Epidermal melanocyte (primary cell): ENCODE results near the gene GEMIN7.

Experiments
- DNase-seq: peaks from one replicate; pipeline ENCODE4 v3.0.0; 2011; ENCODE audit warnings: low spot score; ENCODE audit not compliant: insufficient read length

GEMIN7 gene

DNA sequence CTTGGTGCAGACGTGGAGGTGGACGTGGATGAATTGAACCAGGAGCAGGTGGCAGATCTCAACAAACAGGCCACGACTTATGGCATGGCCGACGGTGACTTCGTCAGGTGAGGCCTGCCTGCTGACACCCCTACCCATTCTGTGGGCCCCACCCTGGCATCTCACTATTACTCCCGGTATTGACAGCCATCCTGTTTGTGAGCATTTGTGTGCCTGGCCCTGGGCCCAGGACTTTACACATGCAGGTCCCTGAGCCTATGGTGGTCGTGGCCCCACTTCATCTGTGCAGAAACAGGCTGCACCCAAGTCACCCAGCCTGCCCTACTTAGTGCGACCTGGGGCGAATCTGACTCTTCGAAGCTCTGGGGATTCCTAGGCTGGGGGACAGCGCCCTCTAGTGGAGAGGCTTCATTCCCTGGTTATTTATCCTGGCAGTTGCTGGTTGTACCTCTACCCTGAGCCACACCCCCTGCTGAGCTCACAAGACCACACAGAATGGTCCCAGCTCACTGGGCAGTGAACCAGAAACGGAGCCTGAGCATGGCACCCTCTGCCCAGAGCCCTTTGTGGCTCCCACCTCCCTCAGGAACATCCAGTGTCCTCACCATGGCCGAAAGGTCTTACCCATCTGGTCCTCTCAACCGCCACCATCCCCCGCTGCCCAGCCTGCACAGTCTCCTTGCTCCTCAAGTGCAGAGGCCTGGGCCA lies 19.6 kb upstream of the GEMIN7 start:
- peak; percentile 77 for DNase-seq

DNA sequence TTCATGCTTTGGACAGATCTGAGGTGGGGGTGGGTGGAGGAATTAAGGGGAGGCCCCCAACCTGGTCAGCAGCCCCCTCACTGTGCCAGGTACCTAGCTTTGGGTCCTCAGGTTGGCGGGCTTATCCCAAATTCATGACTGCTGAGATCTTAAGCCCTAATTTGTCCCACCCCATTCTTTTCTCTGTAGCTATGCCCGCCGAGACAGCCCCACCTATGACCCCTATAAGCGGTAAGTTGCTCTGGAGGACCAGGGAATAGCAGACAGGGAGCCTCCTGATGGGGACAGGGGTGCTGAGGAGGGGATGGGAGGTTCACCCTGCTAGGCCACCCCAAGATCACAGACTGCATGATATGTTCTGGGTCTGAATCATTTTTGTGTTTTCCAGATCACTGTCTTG lies 17.1 kb upstream of the GEMIN7 start:
- no peak for DNase-seq

DNA sequence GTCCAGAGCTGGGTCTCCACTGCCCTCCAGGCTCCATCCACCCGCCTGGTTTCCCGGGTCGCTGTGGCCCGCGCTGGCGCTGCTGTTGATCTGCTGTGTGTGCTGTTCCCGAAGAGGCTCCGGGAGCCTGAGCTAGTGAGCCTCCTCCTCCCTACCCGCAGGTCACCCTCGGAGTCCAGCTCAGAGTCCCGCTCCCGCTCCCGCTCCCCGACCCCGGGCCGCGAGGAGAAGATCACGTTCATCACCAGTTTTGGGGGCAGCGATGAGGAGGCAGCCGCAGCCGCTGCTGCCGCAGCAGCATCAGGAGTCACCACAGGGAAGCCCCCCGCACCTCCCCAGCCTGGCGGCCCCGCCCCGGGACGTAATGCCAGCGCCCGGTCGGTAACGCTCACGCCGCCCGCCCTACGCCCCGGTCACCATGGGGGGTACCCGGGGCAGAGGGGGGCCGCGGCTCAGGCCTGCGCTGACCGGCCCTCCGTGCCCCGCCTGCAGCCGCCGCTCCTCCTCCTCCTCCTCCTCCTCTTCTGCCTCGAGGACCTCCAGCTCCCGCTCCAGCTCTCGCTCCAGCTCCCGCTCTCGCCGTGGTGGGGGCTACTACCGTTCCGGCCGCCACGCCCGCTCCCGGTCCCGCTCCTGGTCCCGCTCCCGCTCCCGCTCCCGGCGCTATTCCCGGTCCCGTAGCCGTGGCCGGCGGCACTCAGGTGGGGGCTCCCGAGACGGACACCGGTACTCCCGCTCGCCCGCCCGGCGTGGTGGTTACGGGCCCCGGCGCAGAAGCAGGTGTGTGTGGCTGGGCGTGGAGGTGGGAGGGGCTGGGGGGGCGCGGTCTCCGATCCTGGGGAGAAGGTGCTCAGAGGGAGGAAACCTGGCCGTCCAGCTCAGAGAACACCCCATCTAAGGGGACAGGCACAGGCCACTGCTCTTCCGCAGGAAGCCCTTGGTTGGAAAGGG lies 14.9 kb upstream of the GEMIN7 start:
- DNase-seq = no peak

DNA sequence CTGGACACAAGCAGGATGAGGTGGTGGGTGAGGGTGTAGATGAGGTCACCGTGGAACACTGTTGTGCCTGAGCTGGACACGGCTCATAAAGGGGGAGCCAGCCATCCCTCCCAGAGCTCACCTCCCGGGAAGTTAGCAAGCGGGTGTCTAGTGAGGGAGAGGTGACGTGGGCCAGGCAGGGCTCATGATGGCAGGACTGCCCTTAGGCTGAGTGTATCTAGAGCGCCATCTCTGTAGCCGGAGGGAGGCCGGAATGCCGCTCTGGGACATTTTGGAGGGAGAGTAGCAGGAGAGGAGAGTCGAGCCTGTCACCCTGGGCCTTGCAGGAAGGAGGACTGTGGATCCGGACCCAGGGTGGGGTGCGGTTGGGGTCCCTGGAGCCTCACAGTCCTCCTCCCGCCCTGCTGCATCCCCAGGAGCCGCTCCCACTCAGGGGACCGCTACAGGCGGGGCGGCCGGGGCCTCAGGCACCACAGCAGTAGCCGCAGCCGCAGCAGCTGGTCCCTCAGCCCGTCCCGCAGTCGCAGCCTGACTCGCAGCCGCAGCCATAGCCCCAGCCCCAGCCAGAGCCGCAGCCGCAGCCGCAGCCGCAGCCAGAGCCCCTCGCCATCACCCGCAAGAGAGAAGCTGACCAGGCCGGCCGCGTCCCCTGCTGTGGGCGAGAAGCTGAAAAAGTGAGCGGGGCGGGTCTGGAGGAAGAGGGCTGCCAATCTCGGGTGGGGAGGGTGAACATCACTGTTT lies 12.0 kb upstream of the GEMIN7 start:
- no peak for DNase-seq

DNA sequence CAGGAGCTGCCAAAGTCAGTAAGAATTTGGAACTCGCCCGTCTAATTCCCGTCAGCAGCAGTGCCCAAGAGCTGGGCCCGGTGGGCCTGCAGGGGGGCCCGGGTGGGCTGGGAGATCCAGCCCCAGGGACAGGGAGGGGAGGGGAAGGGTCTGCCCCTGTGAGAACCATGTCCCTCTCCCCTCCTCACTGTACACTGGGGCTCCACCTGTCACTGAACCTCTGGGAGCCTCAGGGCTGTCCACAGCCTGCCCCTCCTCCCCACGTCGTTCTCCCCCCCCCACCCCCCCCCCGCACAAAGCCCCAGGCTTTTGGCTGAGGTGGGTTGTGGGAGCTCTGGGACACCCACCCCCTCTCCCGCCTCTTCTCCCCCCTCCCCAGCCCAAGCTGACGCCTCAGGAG lies 11.0 kb upstream of the GEMIN7 start:
- DNase-seq = no peak

DNA sequence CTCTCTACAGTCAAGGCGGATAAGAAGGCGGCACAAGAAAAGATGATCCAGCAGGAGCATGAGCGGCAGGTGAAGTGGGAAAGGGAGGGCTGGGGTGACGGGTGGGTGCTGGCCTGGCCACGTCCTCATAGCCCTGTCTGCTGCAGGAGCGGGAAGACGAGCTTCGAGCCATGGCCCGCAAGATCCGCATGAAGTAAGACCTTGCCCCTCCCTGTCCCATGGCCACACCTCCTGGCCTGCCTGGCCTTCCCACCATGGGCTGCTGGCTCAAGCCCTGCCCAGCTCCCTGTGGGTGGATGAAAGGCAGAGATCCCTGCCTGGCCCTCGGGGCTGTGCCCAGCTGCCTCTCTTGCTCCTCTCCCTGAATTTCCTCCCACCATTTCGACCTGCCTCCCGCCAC lies 10.0 kb upstream of the GEMIN7 start:
- no peak for DNase-seq

DNA sequence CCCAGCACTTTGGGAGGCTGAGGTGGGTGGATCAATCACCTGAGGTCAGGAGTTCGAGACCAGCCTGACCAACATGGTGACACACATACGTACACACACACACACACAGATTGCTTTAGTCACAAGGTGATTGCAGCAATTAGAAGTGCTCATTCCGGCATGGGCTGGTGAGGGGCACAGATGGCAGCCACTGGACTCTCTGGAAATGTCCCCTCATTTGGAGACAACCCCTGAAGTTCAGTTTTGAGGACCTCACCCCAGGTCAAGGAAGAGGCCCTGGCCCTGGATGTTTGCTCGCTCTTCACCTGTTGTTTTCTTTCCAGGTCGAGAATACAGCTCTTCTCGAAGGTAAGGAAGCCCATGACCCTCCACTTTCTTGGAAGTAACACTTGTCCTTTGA lies 8.8 kb upstream of the GEMIN7 start:
- no peak for DNase-seq

DNA sequence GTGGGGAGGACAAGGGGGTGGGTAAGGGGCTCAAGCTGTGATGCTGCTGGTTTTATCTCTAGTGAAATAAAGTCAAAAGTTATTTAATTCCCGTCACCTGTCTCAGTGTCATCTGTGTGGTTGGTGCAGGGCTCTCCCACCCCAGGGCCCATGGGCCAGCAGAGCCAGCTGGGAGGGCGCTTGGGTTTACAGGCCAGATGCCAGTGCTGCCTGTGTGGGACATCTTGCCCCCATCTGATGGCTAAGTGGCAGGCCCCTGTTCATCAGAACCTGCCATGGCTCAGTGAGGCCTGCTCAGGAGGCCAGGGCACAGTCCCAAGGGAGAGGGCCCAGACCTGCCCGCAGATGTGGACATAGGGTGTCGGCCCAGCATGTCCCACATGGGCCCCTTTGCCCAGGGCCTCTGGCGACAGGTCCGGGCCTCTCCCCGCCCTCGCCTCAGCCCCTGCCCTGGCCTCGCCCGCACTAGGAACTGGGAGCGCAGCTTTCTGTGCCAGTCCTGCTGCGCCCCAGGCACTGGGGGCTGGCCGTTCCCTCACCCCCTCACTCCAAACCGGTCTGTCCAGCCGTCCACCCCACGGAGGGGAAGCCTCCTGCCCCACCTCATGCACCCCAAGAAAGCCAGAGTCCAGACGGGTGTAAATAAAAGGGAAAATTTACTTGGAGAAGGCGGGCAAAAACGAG lies 8.1 kb upstream of the GEMIN7 start:
- no peak for DNase-seq

DNA sequence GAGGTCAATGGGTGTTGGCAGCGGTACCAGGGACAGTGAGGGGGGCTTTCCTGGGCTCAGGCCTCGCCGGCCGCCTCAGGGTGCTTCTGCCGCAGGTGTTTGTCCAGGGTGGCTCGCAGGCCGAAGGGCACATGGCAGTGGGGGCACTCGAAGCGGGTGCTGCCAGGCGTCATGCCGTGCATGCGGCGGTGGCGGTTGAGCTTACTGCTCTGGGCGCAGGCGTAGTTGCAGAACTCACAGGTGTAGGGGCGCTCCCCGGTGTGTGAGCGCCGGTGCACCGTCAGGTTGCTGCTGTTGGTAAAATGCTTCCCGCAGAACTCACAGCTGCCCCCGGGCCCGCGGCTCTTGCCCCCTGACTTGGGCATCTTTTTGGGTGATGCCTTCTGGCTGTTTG lies 7.5 kb upstream of the GEMIN7 start:
- no peak for DNase-seq

DNA sequence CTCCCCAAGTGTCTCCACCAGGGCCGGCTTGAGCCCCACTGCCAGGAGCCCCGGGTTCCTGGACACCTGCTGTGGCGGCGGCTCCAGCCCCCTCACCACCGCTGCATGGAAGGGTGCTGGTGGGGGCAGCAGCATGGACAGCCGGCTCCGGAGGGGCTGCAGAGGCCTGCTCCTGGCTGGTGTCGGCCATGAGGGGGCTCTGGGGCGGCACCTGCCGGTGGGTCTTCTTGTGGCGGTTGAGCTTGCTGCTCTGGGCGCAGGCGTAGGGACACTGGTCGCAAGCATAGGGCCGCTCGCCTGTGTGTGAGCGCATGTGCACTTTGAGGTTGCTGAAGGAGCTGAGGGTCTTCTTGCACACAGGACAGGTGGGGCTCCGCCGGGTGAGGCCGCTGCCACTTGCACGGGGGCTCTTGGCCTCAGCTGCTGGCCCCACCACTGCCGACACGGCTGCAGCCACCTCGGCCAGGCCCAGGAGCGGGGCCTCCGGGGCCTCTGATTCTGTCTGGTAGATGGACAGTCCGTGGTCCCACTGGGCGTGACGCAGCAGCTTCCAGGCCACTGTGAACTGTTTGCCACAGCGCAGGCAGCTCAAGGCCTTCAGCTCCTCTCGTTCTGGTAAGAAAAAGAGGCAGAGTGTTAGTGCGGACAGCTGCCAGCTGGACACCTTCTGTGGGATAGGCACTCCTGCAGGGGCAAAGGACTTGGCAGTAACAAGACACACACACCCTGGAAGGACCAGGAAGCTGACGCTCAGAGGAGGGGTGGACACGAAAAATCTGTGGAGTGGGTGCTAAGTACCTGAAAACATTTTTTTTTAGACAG lies 6.9 kb upstream of the GEMIN7 start:
- no peak for DNase-seq

DNA sequence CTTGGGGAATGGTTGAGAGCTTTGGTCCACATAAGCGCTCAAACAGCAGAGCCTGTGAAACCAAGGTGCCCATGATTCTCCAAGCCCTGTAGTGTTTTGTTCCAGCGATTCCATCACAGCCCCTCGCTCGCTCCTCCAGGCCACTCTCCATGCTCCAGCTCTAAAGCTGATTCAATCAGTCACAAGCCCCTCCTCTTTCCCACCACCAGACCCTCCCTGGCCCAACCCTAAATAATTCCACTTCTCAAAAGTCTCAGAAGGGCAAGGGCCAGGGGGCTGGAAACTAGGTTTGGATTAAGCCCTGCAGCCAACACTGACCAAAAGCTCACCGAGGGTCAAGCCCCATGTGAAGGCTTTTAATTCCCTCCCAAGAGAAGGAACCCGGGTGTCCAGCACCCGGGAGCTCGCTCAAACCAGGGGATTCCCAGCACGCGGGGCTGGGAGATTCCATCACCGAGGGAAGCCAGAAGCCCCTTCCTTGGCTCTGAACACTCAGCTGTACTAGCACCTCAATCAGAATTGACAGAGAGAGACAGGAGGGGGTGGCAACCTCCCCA lies 4.2 kb upstream of the GEMIN7 start:
- no peak for DNase-seq

DNA sequence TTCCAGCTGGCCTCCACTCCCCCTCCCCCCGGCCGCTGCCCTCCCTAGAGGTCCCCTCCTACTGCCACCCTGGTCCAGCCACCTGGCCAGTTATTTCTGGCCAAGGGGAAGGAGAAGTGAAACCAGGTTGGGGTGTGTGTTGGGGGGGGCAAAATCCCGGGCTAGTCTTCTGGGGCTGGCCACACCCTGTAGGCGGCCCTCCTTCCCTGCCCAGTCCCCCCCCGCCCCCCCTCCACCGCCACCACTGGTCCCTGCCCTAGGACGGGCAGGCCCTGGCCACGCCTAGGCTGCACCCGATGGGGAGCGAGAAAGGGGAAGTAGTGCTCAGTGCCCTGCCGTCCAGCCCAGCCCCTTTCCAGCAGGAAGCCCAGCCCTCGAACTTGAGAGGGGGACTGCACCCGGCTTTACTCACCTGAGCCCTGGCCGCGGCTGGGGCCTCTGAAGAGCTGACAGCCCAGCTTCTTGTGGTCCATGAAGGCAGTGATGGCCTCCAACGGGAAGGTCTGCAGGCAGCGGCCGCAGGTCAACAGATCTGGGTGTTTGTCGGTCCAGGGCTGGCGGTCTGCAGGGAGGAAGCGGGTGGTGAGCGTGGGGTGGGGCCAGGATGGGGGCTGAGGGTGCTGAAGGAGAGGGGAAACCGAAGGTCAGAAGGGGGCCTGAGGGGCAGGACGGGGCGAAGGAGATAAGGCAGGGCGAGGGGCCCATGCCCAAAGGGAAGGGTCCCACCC lies 3.6 kb upstream of the GEMIN7 start:
- peak; percentile 69 for DNase-seq

DNA sequence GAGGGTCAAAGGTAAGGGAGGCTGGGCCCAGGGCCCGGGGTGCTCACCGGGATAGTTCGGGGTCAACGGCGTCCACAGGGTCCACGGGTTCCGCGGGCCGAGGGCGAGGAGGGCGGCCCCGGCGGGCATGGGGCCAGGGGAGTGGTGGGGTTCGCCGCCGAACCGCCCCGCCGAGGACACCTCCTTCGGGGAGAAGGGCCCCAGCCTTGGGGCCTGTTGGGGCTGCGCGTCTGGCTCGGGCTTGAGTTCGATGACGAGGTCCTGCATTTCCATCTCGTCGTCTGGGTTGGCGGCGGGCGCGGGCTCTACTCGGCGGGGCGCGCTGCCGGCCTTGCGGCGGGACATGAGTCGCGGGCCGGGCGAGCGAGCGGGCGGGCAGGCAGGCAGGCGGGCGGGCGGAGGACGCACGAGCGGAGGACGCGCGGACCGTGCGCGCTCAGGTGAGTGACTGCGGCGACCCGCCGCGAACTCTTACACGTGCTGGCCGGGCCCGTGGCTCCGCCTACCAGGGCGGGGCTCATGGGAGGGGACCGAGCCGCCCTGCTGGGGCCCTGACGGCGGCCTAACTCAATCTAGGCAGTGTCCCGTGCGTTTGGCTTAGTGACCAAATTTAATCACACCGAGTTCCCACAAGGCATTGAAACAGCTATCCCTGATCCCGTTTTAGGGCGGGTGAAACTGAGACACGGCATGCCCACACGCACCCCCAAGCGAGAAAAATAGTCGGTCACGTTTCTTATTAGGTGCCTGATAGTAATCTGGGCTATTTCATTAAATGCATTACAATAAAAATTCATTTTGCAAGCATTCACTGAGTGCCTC lies 2.8 kb upstream of the GEMIN7 start, which contains the start of gene ZNF296:
Gene ZNF296 (minus strand): TSS at position 450 of the 822 bp plus-strand sequence. CDS start 105 bp downstream, at position 345.
- peak; percentile 58 for DNase-seq

DNA sequence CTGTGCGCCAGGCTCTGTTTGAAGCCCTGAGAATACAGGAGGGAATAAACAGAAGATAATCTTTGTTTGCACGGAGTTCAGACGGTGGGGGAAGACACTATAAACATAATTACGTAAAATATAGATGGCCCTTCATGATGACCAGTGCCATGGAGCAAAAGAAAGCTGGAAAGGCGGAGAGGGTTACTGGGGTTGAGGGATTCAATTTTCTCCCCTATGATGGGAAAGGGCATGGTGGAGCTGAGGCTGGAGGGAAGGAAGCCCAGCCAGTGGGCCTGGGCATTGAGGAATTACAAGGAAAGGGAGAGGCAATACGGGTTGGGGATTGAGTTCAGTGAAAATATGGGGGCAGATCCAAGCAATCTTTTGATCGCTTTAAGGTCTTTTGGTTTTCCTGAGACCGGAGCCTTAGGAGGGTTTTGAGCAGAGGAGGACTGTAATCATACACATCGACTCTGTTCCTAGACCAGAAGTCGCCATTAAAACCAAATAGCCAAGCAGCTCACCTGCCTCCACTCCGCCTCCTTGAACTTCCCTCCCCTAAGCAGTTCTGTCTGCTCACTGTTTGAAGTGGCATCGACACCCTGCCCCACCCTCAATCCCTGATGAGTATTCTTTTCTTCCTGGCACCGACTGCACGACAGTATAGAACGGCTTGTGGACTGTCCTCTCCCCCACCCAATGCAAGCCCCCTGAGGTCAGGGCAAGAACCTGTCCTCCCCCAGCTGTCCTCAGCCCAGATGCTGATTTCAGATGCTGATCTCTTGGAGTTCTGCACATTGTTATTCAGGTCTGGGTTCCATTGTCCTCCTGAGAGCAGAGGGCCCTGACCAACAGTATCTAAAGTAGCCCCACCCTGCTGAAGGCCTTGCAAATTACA lies 2.0 kb upstream of the GEMIN7 start:
- no peak for DNase-seq

DNA sequence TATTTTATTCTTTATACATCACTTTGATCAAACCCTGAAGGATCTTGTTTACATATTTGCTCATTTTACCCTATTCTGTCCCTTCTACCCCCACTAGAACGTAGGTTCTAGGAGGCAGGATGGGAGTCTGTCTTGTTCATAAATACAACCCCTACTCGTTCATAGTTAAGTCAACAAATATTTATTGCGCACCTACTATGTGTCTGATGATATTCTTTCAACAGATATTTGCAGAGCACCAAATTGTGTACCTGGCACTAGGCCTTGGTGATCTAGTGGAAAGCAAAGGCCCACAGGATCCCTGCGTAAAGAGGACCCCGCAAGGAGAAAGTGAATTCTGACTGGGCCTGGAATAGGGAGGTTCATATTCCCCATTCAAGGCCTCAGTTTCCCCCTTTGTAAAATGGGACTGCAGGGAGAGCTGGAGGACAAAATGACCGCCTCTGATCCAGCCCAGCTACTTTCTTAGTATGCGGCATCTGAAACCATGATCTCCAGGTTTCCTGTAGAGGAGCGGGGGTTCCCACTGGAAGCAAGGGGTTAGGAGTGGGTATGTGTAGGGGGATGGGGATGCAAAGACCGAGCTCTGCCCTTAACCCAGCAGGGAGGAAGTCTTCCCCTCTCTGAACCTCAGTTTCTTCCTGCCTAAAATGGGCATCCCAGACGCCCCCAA lies 534 bp upstream of the GEMIN7 start:
- no peak for DNase-seq

DNA sequence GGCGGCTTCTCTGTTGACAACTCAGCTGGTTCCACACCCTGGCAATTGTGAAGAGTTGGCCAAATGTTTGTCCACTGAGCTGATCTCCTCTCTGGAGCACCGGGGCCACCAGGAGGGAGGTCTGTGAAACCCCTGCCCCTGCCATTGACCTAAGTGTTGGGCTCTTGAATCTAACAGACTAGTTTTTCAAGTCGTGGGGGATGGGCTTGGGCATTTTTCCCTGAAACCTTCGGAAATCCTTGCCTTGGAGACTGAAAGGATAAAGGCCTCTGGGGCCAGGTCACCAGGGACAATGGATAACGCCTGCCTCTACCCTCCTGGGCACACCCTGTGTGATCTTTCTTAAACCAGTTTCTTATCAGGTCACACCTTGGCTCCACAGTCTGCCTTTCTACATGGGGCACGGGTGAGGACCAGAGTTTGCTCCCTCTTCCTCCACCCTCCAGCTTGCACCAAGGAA lies 881 bp downstream of the GEMIN7 start:
- DNase-seq = no peak

DNA sequence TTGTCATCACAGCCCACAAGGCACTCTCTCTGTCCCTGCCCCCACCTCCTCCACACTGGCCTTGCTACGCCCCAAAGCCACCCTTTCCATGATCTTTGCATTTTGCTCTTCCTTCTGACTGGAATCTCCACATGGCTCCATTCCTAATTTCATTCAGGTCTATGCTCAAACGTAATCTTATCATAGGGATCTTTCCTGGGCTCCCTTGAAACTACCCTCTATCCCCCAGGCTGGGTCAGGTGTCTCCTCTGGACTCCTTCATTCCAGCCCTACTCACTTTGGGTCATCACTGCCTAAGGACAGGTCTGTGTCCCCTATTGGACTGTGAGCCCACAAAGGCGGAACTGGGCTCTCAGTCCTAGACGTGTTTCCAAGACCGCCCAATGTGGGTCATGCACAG lies 3.1 kb downstream of the GEMIN7 start:
- no peak for DNase-seq
